HG03457 (cell line): ENCODE measurements around the gene FOXP3.

Experiments
- ATAC-seq: cut with Tn5 transposase; IDR thresholded peaks from one replicate; pipeline ENCODE4 v1.9.1; 2021; ENCODE audit warnings: moderate number of reproducible peaks; ENCODE audit not compliant: unreplicated experiment

The FOXP3 gene

DNA sequence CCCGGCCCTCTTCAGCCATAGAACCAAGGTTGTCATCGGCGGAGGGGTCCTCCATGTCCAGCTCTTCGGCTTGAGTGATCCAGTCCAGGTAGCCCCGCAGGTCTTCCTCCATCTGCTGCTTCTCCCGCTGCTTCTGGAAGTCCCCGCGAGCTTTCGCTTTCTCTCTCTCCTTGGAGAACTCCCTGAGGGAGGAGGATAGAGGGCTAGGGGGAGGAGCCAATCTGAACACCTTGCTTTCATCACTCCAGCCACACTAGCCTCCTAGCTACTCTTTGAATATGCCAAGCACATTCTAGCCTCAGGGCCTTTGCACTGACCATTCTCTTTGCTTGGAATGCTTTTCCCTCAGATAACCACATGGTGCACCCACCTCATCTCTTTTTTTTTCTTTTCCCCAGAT is 37.6 kb downstream of the FOXP3 start:
- no peak for ATAC-seq

DNA sequence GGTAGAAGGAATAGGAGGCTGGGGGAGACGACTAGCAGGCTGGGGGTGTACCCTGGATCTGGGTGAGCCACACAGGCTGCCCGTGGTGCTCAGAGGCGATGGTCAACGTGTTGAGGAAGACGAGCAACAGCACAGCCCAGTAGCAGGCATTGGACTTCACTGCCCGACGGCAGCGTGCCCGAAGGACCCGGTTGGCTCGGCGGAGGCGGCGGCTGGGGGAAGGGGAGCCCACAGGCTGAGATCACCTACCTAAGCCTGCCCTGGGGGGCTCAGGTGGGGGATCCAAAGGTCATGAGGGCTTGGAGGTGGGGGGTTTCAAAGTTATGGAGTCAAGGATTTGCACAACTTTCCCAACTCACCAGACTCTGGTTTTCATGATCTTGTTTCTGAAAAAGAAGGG is 38.7 kb downstream of the FOXP3 start:
- no peak for ATAC-seq

DNA sequence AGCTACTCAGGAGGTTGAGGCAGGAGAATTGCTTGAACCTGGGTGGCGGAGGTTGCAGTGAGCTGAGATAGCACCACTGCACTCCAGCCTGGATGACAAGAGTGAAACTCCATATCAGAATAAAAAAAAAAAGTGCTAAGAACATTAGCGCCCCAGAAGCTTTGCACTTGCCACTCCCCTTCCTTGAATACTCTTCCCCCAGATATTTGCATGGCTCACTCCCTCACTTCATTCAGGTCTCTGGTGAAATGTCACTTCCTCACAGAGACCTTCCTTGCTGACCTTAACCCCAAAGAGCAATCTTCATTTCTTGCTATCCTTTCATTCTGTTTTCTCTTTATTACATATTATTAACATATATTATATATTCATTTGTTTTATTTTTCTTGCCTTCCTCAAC is 42.6 kb downstream of the FOXP3 start:
- ATAC-seq: no peak

DNA sequence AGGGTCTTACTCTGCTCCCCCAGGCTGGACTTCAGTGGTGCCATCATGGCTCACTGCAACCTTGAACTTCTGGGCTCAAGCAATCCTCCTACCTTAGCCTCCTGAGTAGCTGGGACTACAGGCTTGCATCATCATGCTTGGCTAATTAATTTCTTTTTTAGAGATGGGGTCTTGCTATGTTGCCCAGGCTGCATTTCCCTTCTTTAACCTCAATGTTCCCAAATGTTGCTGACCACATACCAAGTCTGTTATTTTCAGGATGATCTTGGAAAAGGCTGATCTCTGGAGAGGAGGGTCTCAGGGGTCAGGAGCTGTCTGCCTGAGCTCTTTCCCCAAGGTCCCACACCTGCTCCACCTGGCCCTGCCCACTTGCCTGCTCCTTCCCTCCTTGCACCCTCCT is 44.4 kb downstream of the FOXP3 start:
- no peak for ATAC-seq

DNA sequence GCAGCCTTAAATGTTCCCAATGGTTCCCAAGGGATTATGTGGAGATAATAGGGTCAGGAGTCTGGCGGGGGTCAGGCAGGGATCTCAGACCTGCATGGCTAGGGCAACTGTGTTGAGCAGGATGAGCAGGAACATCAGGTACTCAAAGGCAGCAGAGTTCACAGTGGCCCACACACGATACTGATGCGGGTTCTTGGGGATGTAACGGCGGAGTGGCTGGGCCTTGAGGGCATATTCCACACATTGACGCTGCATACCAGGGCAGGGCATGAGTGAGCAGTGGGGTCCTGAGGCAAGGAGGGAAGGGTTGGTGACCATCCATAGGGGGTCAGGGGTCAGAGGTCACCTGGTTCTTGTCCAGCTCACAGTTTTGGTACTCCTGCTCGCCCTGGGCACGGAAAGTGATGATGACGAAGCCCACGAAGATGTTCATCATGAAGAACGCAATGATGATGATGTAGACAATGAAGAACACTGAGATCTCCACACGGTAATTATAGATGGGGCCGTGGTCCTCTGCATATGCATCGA is 49.4 kb downstream of the FOXP3 start:
- ATAC-seq: no peak

DNA sequence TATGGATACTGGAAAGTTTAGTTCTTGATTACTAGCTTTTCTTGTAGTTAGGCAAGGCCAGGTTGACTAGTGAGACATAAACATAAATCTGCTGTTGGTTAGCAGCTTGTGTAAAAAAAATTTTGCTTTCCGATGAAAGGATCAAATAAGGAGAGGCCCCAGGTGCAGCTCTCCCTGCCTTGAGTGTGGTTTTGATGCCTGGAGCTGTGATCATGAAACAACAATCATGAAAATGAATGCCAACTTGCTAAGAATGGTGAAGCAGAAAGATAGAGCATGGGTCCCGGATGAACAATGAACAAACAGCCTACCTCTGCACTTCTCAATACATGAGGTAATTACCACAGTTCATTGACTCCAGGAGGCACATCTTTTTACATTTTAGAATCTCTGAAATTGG is 50.1 kb downstream of the FOXP3 start:
- no peak for ATAC-seq

DNA sequence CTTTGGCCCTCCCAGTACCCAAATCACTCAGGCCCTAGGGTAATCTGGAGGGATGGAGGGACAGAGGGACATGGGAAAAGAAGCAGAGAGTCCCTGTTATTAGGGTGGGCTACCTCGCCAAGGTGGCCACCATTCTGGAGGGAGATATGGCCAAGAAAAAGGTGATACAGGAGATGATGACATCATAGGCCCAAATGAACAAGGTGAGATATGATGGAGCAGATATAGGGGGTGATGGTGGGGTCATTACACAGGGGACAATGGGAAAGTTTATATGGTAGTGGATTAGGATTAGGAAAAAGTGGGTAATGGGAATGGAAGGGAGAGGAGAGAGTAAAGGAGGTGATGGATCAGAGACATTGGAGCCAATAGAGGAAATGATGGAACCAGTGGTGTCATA is 51.6 kb downstream of the FOXP3 start:
- no peak for ATAC-seq

DNA sequence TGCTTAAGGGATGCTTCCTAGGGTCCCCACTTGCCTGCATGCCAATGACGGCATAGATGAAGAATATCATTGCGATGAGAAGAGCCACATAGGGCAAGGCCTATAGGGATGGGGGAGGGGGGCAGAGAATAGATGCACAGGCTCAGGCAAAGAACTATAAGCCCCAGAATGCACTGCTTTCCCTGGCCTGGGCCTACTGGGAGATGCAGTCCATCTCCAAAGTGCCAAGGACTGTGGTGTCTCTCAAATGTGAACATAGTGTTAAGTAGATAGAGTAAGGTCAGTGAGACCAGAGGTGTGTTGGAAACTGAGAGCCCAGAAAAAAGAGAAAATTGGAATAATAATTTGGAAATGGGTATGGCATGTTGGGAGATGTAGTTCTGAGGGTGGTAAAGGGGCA is 52.3 kb downstream of the FOXP3 start:
- ATAC-seq: no peak

DNA sequence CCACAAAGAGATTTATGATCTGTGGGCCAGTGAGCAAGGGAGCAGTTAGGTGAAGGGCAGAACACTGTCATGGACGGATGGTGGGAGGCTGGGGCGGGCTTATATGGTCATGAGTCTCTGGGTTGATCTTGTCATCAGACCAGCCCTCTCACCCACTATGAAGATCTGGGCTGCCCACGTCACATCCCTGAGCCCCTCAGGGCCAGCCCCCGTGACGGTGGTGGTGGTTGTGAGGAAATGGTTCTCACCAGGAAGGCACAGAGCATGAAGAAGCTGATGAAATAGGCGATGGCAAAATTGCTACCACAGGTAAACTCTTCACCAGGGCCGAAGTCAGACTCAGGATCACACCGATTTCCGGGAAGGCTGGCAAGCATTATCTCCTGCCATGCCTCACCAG is 53.4 kb downstream of the FOXP3 start:
- ATAC-seq: no peak

DNA sequence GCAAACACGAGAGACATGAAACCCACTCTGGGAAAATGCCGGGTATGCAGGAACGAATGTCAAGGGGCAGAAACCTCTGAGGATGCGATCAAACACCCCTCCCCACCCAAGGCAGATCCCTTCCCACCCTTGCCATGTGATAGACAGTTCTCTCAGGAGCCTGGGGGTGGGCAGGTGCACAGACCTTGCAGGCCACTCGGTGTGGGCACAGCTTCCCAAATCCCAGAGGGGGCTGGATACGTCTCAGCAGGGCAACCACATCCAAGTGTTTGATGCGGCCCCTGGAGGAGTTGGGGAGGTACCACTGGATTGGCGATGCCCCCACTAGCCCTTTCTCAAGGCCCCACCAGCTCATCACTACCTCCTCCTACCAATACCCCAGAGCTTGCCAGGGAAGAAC is 54.1 kb downstream of the FOXP3 start:
- ATAC-seq: no peak

DNA sequence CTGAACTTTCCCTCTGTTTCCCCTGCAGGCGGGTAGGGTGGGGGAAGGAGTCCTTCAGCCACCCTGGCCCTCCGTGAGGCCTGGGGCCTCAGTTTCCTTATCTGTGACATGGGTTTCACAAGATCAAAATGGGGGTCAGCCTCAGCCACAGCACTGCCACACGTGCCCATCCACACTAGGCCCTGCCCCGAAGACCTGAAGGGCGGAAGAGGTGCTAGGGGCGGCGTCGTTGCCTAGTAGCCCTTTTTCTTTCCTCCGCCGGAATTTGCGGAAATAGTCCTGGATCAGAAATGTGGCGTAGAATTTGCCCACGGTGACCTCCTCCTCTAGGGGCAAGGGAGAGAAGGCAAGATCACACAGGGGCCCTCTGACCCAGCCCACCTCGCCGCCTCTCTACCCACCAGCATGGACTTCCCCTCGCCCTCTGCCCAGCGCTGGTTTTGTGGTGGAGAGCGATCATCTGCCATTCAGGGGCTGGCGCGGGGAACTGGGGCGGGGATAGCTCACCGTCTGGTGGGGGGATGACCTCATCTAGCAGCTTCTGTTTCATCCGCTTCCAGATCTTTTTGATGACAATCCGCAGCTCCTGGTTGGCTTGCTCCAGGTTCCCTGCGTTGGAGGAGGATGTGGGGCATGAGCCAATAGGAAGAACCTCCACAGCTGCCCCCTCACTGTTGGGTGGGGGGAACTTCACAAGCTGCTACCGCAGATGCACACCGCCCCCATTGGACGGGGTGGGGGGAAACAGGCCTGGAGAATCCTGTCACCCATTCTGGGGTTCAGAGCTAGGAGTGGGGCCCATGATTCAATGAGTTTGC is 54.9 kb downstream of the FOXP3 start:
- no peak for ATAC-seq

DNA sequence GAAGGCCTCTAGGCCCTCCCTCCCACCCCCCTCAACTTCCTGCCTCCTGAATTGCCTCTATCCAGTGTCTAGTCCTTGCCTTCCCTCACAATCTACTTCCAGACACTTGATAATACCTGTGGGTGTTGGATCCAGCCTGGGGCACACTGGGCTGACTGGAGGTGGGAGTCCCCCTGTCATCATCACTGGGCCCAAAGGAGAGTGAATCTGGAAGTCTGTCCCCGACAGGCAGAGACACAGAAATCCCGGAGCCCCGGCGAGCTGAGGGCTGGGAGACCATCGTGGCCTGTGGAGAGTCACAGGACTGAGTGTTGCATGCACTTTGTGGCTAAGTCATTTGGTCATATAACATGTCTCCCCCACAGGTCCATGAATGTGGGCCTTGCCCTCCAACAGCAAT is 56.1 kb downstream of the FOXP3 start:
- ATAC-seq: no peak

DNA sequence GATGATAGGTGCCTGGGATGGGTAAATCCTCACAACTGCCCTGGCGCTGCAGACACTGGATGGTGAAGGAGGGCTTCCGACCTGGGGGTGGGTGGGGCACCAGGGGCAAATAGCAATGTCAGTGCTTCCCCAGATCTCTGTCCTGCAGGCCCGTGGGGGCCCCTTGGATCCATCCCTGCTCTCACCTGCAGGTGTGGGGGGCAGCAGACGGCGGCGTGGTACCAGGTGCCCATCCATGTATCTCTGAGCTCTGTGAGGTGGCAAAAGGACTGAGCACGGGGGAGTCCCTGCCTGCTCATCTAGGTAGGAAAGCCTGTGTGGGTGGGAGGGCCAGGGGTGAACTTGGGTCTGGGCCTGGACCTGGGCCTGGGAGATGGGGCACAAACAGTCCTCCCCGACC is 58.0 kb downstream of the FOXP3 start:
- no peak for ATAC-seq

DNA sequence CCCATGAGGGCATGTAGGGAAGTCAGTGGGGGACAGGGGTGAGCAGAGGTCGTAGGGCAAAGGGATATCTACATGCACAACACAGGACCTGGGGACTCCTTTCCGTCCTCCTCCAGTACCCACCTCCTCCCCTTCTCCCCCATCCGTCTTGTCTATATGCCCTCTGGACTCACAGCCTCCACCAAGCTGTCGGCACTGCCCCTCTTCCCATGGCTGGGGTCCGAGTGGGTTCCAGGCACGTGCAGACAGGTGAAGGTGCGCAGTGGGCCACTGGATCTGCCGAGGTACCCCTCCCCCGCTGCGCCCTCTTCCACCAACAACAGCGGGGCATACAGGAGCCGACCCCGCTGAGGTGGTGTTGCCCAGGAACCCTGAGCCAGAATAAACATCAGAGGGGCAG is 59.1 kb downstream of the FOXP3 start:
- ATAC-seq: no peak

DNA sequence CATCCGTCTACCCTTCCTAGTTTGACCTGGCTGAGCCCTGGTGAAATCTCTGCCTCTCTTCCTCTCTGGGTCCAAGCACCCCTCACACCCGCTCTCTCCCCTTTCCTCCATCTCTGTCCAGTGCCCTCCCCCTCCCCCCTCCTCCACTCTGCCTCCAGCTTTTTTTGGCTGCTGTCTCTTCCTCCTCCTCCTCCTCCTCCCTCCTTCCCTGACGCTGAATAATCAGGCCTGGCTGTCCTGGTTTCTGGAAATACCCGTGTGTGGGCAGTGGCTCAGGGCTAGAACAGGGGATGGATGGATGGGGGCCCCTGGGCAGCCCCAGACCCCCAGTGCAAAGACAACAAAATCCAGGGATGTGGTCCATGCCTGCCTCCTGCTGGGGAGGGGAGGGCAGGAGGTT is 59.8 kb downstream of the FOXP3 start:
- no peak for ATAC-seq

DNA sequence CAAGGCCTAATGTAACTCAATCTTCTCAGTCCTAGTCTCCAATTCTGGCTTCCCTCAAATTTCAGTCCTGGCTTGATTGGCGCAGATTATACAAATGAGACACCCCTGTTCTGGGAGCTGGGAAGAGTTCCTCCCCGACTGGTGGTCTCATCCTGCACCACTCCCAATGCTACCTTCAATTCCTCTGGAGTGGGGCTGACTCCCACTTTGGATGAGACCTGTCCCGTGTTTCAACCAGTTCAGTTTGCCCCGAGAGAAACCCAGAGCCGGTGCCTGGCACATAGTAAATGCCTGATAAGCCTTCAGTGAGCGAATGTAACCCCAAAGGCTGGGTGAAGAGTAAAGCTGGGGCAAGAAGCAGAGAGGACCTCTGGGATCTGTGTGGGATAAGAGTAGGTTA is 60.5 kb downstream of the FOXP3 start:
- no peak for ATAC-seq

DNA sequence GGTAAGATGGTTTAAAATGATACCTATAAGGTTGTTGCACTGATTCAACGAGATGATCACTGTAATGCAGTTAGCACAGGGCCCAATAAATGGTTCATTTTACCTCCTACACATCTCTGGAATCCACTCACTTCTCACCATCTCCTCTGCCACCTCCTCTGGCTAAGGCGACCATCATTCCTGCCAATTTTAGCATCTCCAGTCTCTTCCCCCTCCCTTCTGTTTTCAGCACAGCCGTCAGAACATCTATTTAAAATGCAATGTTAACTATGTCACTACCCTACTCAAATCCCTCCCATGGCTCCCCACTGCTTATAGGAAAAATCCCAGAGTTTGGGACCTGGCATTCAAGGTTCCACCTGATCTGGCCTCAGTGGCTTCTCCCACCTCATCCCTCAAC is 61.0 kb downstream of the FOXP3 start:
- no peak for ATAC-seq

DNA sequence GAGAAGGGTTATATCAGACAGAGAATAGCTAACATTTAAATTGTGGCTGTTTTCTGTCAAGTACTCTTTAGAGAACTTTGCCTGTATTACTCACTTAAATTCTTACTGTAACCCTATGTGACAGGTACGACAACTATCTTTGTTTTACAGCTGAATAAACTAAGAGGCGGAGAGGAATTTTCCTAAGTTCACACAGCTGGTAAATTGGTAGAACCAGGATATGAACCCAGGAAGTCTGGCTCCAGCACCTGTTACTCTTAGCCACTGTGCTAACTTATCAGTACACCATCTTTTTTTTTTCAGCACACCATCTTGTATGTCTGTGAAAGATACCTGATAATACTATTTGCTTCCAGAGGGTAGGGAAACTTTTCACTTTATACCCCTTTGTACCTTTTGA is 62.5 kb downstream of the FOXP3 start:
- no peak for ATAC-seq
